Cardiac muscle cell (in vitro differentiated cells and primary cell): ENCODE data around the gene CNTNAP4. TPM values are rescaled to one million over a fixed set of nuclear protein-coding genes. Genes with fewer than 3 reads are reported as not detected.
A peak's percentile ranks its signal among the peaks of the same experiment; 100 is the strongest.

Source experiments
- DNase-seq, 2 donors: peaks; one replicate each; pipeline versions ENCODE4 v3.0.0 to v3.0.0-alpha.2; 2010 to 2017; ENCODE audit warnings: low read depth in 1 of 2, low spot score in 1 of 2
- H3K27ac ChIP-seq: fragments of 200-600 bp; sonication (generic); 2 replicates; pipeline ENCODE4 v1.5.1; 2016
- H3K27me3 ChIP-seq: fragments of 200-600 bp; sonication (generic); 2 replicates; pipeline ENCODE4 v1.6.0; 2016; ENCODE audit warnings: control low read depth
- H3K36me3 ChIP-seq: fragments of 200-600 bp; sonication (generic); 2 replicates; pipeline ENCODE4 v1.5.1; 2016; ENCODE audit warnings: control low read depth
- H3K4me1 ChIP-seq: fragments of 200-600 bp; sonication (generic); 2 replicates; pipeline ENCODE4 v1.8.1; 2017; ENCODE audit warnings: low read depth, mild to moderate bottlenecking, mixed run types
- H3K4me3 ChIP-seq: fragments of 200-600 bp; sonication (generic); 2 replicates; pipeline ENCODE4 v1.5.1; 2016; ENCODE audit warnings: mild to moderate bottlenecking
- H3K9me3 ChIP-seq: fragments of 200-600 bp; sonication (generic); 2 replicates; pipeline ENCODE4 v1.5.1; 2017; ENCODE audit warnings: low read depth, mild to moderate bottlenecking, control low read depth
- CTCF ChIP-seq: IDR thresholded peaks from 2 replicates; pipeline ENCODE4 v1.5.1; 2012; ENCODE audit warnings: low read depth, mild to moderate bottlenecking, low read length
- polyA plus RNA-seq: library from polyadenylated mRNA; unstranded; fragments of >200 nt; fragmentation: Nextera tagmentation; extraction: Ambion mirVana; gene quantifications from 2 replicates; pipeline ENCODE4 v1.2.1, GENCODE V29; 2016
- total RNA-seq: library from RNA; depleted of rRNA; stranded (reverse); fragments of >200 nt; gene quantifications from 2 replicates; pipeline ENCODE4 v1.2.3, GENCODE V29; 2016

Gene CNTNAP4
- total and polyA plus RNA-seq, 2 experiments from 2014 or later: 1.1 TPM; not detected in 1

GRCh38 chr16:76428858-76429257 is 151.7 kb downstream of the CNTNAP4 start:
- H3K36me3 ChIP-seq: no peaks in the 10 kb centered on the region
- H3K27ac ChIP-seq: no peak overlapping the region
- TF ChIP-seq CTCF: no peak
- no peaks in the 10 kb centered on the region for H3K4me1 ChIP-seq
- no peaks in the 10 kb centered on the region for H3K27me3 ChIP-seq
- H3K9me3 ChIP-seq: no peaks in the 10 kb centered on the region
- no peak overlapping the region for H3K4me3 ChIP-seq
- peak in 1 of 2 donors; percentile 1 for DNase-seq

- no peak overlapping the region for H3K27ac ChIP-seq
- DNase-seq: no peak
- no peaks in the 10 kb centered on the region for H3K27me3 ChIP-seq
- TF ChIP-seq CTCF: no peak
- H3K9me3 ChIP-seq: no peaks in the 10 kb centered on the region
- H3K4me3 ChIP-seq: no peak overlapping the region
- H3K4me1 ChIP-seq: no peaks in the 10 kb centered on the region
- H3K36me3 ChIP-seq: no peaks in the 10 kb centered on the region
Observed at GRCh38 chr16:76441391-76441790, 164.2 kb downstream of the CNTNAP4 start.

DNA sequence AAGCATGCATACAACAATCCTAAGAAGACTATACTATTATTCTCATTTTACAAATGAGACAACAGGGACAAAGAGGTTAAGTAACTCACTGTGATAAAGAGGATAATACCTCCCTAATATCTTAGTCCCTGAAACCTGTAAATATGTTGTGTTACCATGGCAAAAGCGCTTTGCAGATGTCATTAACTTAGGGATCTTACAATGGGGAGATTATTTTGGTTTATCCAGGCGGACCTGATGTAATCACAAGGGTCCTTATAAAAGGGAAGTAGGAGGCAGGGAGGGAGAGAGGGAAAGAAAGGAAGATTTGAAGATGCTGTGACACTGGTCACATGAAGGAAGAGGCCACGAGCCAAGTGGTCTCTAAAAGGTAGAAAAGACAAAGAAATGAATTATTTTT is 164.7 kb downstream of the CNTNAP4 start:
- Histone ChIP-seq H3K27me3 (no peaks in the 10 kb centered on the region), H3K27ac (no peak overlapping the region)
- no peak for DNase-seq

DNA sequence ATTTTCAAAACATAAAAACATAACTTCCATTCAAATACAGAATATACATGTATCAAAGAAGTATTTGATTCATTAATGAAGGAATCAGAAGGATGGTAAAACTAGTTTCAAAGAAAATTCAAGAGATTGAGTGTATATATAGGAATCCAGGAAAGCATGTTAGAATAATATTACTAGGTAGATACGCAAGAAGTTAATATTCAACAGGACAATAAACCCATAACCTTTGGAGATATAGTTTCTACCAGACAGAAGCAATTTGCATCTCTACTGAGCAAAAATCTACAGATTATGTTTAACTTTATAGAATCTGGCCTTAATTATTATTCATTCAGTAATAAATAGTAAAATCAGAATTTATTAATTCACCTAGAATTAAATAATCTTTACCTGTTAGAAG is 166.8 kb downstream of the CNTNAP4 start:
- Histone ChIP-seq H3K9me3 (no peaks in the 10 kb centered on the region), H3K4me3 (no peak overlapping the region), H3K36me3 (no peaks in the 10 kb centered on the region), H3K4me1 (no peaks in the 10 kb centered on the region), H3K27me3 (no peaks in the 10 kb centered on the region), H3K27ac (no peak overlapping the region)
- no peak for TF ChIP-seq CTCF
- DNase-seq: no peak

More for the DNA sequence above, 164.7 kb downstream of the CNTNAP4 start:
- H3K9me3 ChIP-seq: no peaks in the 10 kb centered on the region
- H3K36me3 ChIP-seq: no peaks in the 10 kb centered on the region
- TF ChIP-seq CTCF: no peak
- H3K4me3 ChIP-seq: no peak overlapping the region
- no peaks in the 10 kb centered on the region for H3K4me1 ChIP-seq

DNA sequence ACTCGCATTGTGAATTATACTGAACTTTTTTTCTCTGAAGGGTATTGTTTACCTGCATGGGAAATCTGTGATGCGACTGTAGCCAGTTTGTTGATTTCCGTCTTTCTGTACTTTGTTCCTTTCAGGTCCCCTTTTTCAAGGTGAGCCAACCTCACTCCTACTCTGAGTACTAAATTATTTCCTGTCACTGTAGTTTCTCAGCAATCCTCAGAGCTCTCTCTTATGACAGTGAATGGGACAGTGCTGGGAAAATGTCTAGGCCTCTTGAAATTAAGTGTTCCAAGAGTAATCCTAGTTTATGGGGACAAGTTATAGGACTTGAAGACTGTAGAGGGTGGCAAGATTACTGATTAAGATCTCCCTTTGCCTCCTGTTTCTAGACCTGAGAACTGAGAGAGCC is 167.6 kb downstream of the CNTNAP4 start:
- Histone ChIP-seq H3K4me1 (no peaks in the 10 kb centered on the region), H3K36me3 (no peaks in the 10 kb centered on the region), H3K27me3 (no peaks in the 10 kb centered on the region), H3K4me3 (no peak overlapping the region), H3K9me3 (no peaks in the 10 kb centered on the region), H3K27ac (no peak overlapping the region)
- no peak for TF ChIP-seq CTCF
- no peak for DNase-seq

GRCh38 chr16:76445815-76446214 is 168.6 kb downstream of the CNTNAP4 start:
- no peak for DNase-seq
- no peaks in the 10 kb centered on the region for H3K9me3 ChIP-seq
- no peaks in the 10 kb centered on the region for H3K4me1 ChIP-seq
- H3K36me3 ChIP-seq: no peaks in the 10 kb centered on the region
- no peaks in the 10 kb centered on the region for H3K27me3 ChIP-seq
- no peak overlapping the region for H3K27ac ChIP-seq
- TF ChIP-seq CTCF: no peak
- H3K4me3 ChIP-seq: no peak overlapping the region
